Fibroblast of skin of right biceps (primary cell): Measurements from ENCODE around the gene HSF2BP.
"Not testable (repeated sequence)": the region's sequence is repeated elsewhere in the genome, so short reads cannot be mapped to it uniquely, and the experiment has no call there.

Experiments
- DNase-seq: peaks from one replicate; pipeline ENCODE4 v3.0.0-alpha.2; 2013

The HSF2BP gene

DNA sequence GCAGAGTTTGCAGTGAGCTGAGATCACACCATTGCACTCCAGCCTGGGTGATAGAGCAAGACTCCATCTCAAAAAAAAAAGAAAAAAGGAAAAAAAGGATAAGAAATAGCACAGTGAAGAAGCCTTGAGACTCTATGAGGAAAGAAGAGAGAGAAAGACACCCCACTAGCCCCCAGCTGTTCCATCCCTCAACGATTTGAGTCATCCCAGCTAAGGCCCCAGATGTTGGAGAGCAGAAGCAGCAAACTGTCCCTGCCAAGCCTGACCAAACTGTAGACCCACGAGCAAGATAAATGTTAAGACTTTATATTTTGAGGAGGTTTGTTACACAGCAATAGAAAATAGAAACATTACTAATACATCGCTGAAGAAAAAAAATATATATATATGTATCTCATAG is 42.4 kb downstream of the HSF2BP start:
- DNase-seq: not testable (repeated sequence)

DNA sequence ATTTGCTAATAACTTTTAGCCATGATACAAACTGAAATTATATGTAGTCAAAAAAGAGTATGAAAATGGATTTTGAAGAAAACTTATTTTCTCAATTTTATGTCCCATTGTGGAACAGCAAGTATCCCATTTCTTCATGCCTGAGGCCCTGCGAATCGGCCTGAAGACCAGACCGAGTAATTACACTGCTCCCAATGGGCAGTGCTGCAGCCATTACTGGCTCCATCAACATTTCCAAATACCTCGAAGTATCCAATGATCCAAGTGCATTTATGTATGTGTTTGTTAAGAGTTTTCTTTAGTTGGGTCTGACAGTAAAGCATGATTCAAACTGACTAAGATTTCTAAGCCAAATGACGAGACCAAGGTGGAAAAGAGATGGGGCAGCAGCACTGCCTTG is 44.4 kb downstream of the HSF2BP start:
- no peak for DNase-seq

GRCh38 chr21:43613755-43614638 is 45.3 kb downstream of the HSF2BP start:
- DNase-seq: peak; percentile 60

- DNase-seq: peak; percentile 49
Observed at GRCh38 chr21:43611598-43612369, 47.5 kb downstream of the HSF2BP start.

GRCh38 chr21:43609501-43610340 is 49.6 kb downstream of the HSF2BP start:
- peak; percentile 91 for DNase-seq

- DNase-seq: no peak
Observed at GRCh38 chr21:43608664-43609063, 50.6 kb downstream of the HSF2BP start.

DNA sequence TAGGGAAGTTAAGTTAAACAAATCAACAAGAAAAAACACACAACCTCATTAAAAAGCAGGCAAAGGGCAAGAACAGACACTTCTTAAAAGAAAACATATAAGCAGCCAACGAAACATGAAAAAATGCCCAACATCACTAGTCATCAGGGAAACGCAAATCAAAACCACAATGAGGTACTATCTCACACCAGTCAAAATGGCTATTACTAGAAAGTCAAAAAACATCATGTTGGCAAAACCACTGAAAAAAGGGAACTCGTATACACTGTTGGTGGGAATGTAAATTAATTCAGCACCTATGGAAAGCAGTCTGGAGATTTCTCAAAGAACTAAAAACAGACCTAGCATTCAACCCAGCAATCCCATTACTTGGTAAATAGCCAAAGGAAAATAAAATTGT is 51.1 kb downstream of the HSF2BP start:
- DNase-seq: peak; percentile 83

- no peak for DNase-seq
Observed at GRCh38 chr21:43605320-43606215, 53.7 kb downstream of the HSF2BP start.

DNA sequence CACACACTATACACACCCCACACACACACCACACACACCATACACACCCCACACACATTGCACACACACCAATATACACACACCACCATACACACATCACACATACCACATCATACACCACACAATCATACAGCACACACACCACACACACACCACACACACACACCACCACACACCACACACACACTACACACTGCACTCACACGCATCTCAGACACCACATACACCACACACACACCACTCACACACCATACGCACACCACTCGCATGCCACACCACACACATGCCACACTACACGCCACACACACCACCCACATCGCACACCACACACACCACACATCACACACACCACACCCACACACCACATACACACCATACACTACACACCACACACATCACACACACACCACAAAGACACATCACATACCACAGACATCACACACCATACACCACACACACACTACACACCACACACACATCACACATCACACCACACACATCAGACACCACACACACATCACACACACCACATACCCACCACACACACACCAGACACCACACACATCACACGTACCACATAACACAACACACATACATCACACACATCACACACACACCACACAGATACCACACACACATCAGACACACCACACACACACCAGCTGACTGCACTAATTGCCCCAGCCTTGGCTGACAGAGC is 54.6 kb downstream of the HSF2BP start:
- no peak for DNase-seq

DNA sequence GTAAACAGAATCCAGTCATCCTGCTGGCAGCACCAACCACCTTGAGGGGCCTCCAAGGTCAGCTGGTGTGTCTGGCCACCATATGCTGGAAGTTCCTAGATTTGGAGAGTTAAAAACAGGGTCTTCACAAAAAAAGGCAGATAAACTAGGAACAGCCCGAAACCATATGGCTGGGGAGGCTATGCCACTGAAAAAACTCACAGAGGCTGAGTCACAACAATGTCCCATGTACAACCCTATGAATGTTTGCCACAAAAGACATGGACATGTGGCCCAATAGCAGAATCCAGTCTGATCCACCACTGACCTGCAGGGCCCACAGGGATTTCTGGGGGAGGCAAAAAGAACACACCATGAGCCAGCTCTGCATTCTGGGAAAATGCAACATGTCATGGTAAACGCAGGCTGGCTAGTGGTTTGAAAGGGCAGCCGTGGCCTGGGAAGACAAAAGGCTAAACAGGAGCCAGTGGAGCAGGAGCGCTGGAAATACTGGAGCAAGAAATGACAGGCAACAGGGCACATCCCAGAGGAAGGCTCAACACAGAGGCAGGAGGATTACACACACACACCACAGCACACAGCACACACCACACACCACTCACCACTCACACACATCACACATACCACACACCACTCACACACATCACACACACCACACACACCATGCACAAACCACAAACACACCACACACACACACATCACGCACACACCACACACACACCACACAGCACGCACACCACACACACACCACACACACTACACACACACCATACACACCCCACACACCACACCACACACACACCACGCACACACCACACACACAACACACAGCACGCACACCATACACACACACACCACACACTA is 55.4 kb downstream of the HSF2BP start:
- peak; percentile 73 for DNase-seq

GRCh38 chr21:43603233-43603626 is 56.1 kb downstream of the HSF2BP start:
- DNase-seq: no peak

GRCh38 chr21:43602266-43603232 is 56.7 kb downstream of the HSF2BP start:
- DNase-seq: no peak

DNA sequence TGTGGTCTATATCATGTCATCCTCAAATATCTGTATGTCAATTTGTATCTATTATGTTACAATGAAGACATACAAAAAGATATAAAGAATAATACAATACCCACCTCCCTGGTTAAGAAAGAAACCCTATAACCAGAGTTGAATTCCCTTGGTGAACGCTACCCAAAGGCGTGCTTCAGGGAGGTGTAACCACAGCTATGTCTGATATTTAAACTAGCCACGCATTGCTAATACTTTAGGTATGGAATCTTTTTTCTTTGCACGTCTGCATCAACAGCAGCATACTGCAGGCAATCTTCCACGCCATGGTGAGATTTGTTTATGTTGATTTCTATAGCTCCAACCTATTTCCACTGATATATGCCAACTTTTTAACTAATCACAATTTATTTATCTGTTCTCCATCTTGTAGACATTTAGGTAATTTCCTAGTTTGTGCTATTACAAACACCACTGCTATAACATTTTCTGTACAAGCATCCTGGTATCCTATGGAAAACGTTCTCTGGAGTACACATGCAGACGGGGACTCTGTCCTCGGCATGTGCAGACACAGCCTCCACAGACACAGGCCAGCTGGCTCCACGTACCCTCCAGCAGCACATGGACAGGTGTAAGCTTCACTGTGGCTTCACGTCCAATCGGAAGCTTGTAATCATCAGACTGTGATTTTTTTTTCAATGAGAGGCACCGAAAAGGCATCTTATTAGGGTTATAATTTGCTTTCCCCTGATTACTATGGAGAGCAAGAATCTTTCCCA is 58.5 kb downstream of the HSF2BP start:
- DNase-seq: peak; percentile 97

DNA sequence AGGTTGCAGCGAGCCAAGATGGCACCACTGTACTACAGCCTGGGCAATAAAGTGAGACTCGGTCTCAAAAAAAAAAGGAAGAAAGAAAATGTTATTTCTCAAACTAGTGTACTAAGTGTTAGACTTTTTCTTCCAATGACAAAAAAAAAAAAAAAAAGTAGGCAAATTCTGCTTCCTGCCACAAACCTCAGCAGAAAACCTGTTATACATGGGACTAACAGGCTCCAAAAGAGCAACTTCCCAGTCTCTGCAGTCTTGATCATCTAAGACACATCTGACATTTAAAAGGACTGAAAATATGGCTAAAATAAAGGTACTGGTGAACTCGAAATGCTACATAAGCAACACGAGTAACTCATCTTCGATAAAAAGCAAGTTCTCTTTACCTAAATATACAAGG is 59.6 kb downstream of the HSF2BP start:
- DNase-seq: no peak

DNA sequence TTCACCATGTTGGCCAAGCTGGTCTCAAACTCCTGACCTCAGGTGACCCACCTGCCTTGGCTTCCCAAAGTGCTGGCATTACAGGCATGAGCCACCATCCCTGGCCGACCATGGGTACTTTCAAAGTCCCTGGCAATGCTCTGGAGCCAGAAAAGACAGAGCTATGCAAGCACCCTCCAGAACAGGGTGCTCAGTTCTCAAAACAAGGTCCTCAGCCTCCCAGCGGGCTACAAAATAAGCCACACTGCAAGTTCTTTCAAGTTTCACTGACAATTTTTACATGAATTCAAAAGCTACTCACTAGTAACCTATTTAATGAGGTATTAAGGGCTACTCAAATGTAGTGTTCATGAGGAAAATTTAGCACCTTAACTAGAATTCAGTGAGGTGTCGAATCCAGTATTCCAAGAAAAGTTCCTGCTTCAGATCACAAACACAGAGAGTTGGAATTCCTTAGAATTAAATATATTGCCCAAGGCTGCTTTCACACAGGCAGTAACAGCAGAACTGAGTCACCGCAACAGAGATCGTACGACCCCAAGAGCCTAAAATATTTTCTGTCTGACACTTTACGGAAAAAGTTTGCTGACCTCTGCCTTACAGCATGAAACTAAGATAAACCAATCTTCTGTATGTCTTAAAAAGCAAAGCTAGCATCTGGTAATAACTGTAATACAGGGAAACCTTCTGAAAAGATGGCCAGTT is 60.7 kb downstream of the HSF2BP start:
- peak; percentile 84 for DNase-seq

- no peak for DNase-seq
Observed at GRCh38 chr21:43597540-43598250, 61.6 kb downstream of the HSF2BP start.

- peak; percentile 85 for DNase-seq
Observed at GRCh38 chr21:43597052-43597451, 62.2 kb downstream of the HSF2BP start.
